ENCODE measurements around the gene DMRTA1.

- TF ChIP-seq EP300 (IDR thresholded peaks at IDR 0.05; ENCODE audit: borderline replicate concordance in 1 of 2, low read depth in 1 of 2, low read length in 1 of 2) (no peak), YY1 (IDR thresholded peaks at IDR 0.05; ENCODE audit: low read depth) (no peak), CTCF (IDR thresholded peaks at IDR 0.05) (no peak), NFIC (IDR thresholded peaks at IDR 0.05; ENCODE audit: borderline replicate concordance) (no peak), ELF1 (IDR thresholded peaks at IDR 0.05) (no peak), GATA2 (CRISPR knock-in tag; IDR thresholded peaks at IDR 0.05) (no peak), EZH2phosphoT487 (IDR thresholded peaks at IDR 0.05; ENCODE audit: borderline replicate concordance, low read depth) (no peak), JUND (IDR thresholded peaks at IDR 0.05) (no peak), TEAD4 (IDR thresholded peaks at IDR 0.05; ENCODE audit: borderline replicate concordance, insufficient read depth) (no peak), TAF1 (IDR thresholded peaks at IDR 0.05; ENCODE audit: borderline replicate concordance, low read depth, low read length) (no peak)
Observed at GRCh38 chr9:22481566-22481965, 34.9 kb downstream of the DMRTA1 start.
